HG02763 (cell line): Measurements from ENCODE around the gene FAM98B.

Source experiments
- ATAC-seq: cut with Tn5 transposase; IDR thresholded peaks from one replicate; pipeline ENCODE4 v1.9.1; 2021; ENCODE audit warnings: mild to moderate bottlenecking, moderate library complexity; ENCODE audit not compliant: unreplicated experiment

Gene FAM98B

GRCh38 chr15:38504680-38505467, 50.9 kb downstream of the FAM98B start:
- ATAC-seq: no peak

GRCh38 chr15:38506997-38507396, 53.1 kb downstream of the FAM98B start:
- no peak for ATAC-seq

GRCh38 chr15:38507570-38507969, 53.6 kb downstream of the FAM98B start:
- ATAC-seq: no peak

GRCh38 chr15:38508647-38509046, 54.7 kb downstream of the FAM98B start:
- ATAC-seq: no peak

- no peak for ATAC-seq
Observed at GRCh38 chr15:38509152-38509551, 55.2 kb downstream of the FAM98B start.

- no peak for ATAC-seq
Observed at GRCh38 chr15:38512901-38513300, 59.0 kb downstream of the FAM98B start.

- ATAC-seq: peak; percentile 75
Observed at GRCh38 chr15:38514601-38515000, 60.7 kb downstream of the FAM98B start.

GRCh38 chr15:38516626-38517025, 62.7 kb downstream of the FAM98B start:
- ATAC-seq: no peak

- ATAC-seq: no peak
Observed at GRCh38 chr15:38517312-38517975, 63.5 kb downstream of the FAM98B start.

GRCh38 chr15:38518084-38518483, 64.2 kb downstream of the FAM98B start:
- ATAC-seq: no peak

- ATAC-seq: no peak
Observed at GRCh38 chr15:38520035-38520434, 66.1 kb downstream of the FAM98B start.

GRCh38 chr15:38521316-38521715, 67.4 kb downstream of the FAM98B start:
- ATAC-seq: no peak

GRCh38 chr15:38522922-38523321, 69.0 kb downstream of the FAM98B start:
- ATAC-seq: no peak

- ATAC-seq: no peak
Observed at GRCh38 chr15:38524156-38524555, 70.2 kb downstream of the FAM98B start.

- ATAC-seq: no peak
Observed at GRCh38 chr15:38525489-38525888, 71.6 kb downstream of the FAM98B start.

GRCh38 chr15:38526158-38526557, 72.2 kb downstream of the FAM98B start:
- ATAC-seq: no peak

GRCh38 chr15:38528294-38528693, 74.4 kb downstream of the FAM98B start:
- ATAC-seq: no peak

GRCh38 chr15:38530113-38530512, 76.2 kb downstream of the FAM98B start:
- ATAC-seq: no peak

- no peak for ATAC-seq
Observed at GRCh38 chr15:38531509-38531908, 77.6 kb downstream of the FAM98B start.

- no peak for ATAC-seq
Observed at GRCh38 chr15:38532728-38533127, 78.8 kb downstream of the FAM98B start.

GRCh38 chr15:38533416-38533915, 79.5 kb downstream of the FAM98B start:
- no peak for ATAC-seq

GRCh38 chr15:38533926-38534325, 80.0 kb downstream of the FAM98B start:
- ATAC-seq: no peak
